ENCODE data around the gene APOE. TPM values are rescaled to one million over a fixed set of nuclear protein-coding genes. Genes with fewer than 3 reads are reported as not detected.

APOE gene
- total and polyA plus RNA-seq, 2 donors (not counting 3 experiments of a cell fraction or from before 2014, with no cell fraction given) = 3.3 to 6.2 TPM

GRCh38 chr19:44948763-44949374 is 43.3 kb downstream of the APOE start:
- no peak overlapping the region for H3K9ac ChIP-seq (replicated peaks; ENCODE audit: extremely low read depth, insufficient read depth, low read length)
- ChIA-PET POLR2A (no interaction called here), CTCF (interaction anchor here (1.2 to 1.4 kb wide), 2 partner anchors 46 to 378 kb away, joined by 3 to 5 read pairs; no protein-coding TSS in a partner anchor)
- intact Hi-C loops (cut with micrococcal nuclease) = no loop called here
- BruUV-seq (replicated peaks) = no TSS peak
- no peaks in the 10 kb centered on the region for H4K20me1 ChIP-seq (replicated peaks; ENCODE audit: control insufficient read depth, extremely low read depth, insufficient read depth, low read length)
- no peaks in the 10 kb centered on the region for H3K79me2 ChIP-seq (ENCODE audit: control insufficient read depth, insufficient read depth, low read length)
- H3K36me3 ChIP-seq (ENCODE audit: control insufficient read depth in 2 of 2, extremely low read depth in 1 of 2, insufficient read depth in 2 of 2, low read length in 2 of 2) = no peaks in the 10 kb centered on the region
- H3K27ac ChIP-seq (ENCODE audit: insufficient read depth, low read depth, low read length) = no peak overlapping the region
- dilution Hi-C loops (cut with MboI; ENCODE audit: extremely low pct_ligation_motif_present, low sequenced_read_pairs) = no loop called here
- no peak overlapping the region for H3K4me3 ChIP-seq (replicated peaks in 1 of 3; ENCODE audit: insufficient read depth in 1 of 3, low read depth in 1 of 3, low read length in 3 of 3)
- H3K4me1 ChIP-seq (ENCODE audit: control insufficient read depth, extremely low read depth, insufficient read depth, low read length) = no peaks in the 10 kb centered on the region
- H3K9me3 ChIP-seq (replicated peaks; ENCODE audit: control insufficient read depth, insufficient read depth, low read length) = no peaks in the 10 kb centered on the region
- no peak overlapping the region for H2AFZ ChIP-seq (ENCODE audit: low read depth, low read length)
- FAIRE-seq (no peak), DNase-seq (ENCODE audit: low read depth, low spot score) (no peak)
- no peaks in the 10 kb centered on the region for H3K27me3 ChIP-seq (ENCODE audit: control insufficient read depth in 2 of 2, insufficient read depth in 2 of 2, low read length in 2 of 2)
- H3K4me2 ChIP-seq (ENCODE audit: insufficient read depth, low read length) = no peak overlapping the region
- TF ChIP-seq MYC (IDR thresholded peaks at IDR 0.05; ENCODE audit: low read depth, low read length) (no peak), JUN (IDR thresholded peaks at IDR 0.05; ENCODE audit: borderline replicate concordance, insufficient read depth, insufficient read length, low read depth) (no peak)
- H3K9me1 ChIP-seq (replicated peaks; ENCODE audit: control insufficient read depth, extremely low read depth, insufficient read depth, low read length) = no peaks in the 10 kb centered on the region

- DNase-seq (ENCODE audit: low read depth, low spot score) = no peak
- Histone ChIP-seq H3K9me3 (replicated peaks; ENCODE audit: control insufficient read depth, insufficient read depth, low read length) (no peaks in the 10 kb centered on the region), H3K79me2 (ENCODE audit: control insufficient read depth, insufficient read depth, low read length) (no peaks in the 10 kb centered on the region), H3K27ac (ENCODE audit: insufficient read depth, low read depth, low read length) (no peak overlapping the region), H3K4me3 (replicated peaks in 1 of 3; ENCODE audit: insufficient read depth in 1 of 3, low read depth in 1 of 3, low read length in 3 of 3) (no peak overlapping the region), H3K4me2 (ENCODE audit: insufficient read depth, low read length) (no peak overlapping the region), H3K4me1 (ENCODE audit: control insufficient read depth, extremely low read depth, insufficient read depth, low read length) (peaks cover 4% of the 10 kb centered on the region), H3K9ac (replicated peaks; ENCODE audit: extremely low read depth, insufficient read depth, low read length) (no peak overlapping the region), H3K27me3 (ENCODE audit: control insufficient read depth in 2 of 2, insufficient read depth in 2 of 2, low read length in 2 of 2) (no peaks in the 10 kb centered on the region), H3K36me3 (ENCODE audit: control insufficient read depth in 2 of 2, extremely low read depth in 1 of 2, insufficient read depth in 2 of 2, low read length in 2 of 2) (no peaks in the 10 kb centered on the region), H4K20me1 (replicated peaks; ENCODE audit: control insufficient read depth, extremely low read depth, insufficient read depth, low read length) (no peaks in the 10 kb centered on the region), H2AFZ (ENCODE audit: low read depth, low read length) (no peak overlapping the region), H3K9me1 (replicated peaks; ENCODE audit: control insufficient read depth, extremely low read depth, insufficient read depth, low read length) (no peaks in the 10 kb centered on the region)
- POLR2A ChIA-PET = no interaction called here
- BruUV-seq (replicated peaks) = no TSS peak
- no peak for FAIRE-seq
- intact Hi-C loops (cut with micrococcal nuclease) (no loop called here), dilution Hi-C loops (cut with MboI; ENCODE audit: extremely low pct_ligation_motif_present, low sequenced_read_pairs) (no loop called here)
- TF ChIP-seq EZH2 (IDR thresholded peaks at IDR 0.05; ENCODE audit: borderline replicate concordance, low read depth, low read length, severe bottlenecking) = no peak
- no peak for TF ChIP-seq JUN (IDR thresholded peaks at IDR 0.05; ENCODE audit: borderline replicate concordance, insufficient read depth, insufficient read length, low read depth)
- TF ChIP-seq GATA2 (IDR thresholded peaks at IDR 0.05; ENCODE audit: insufficient read depth, insufficient read length, low read depth, low read length) = no peak
- TF ChIP-seq CTCF (IDR thresholded peaks at IDR 0.05; ENCODE audit: extremely low read depth in 1 of 2, insufficient read depth in 1 of 2, low read depth in 1 of 2, low read length in 2 of 2) = no peak
- TF ChIP-seq MAX (IDR thresholded peaks at IDR 0.05; ENCODE audit: insufficient read depth, insufficient read length) = no peak
- TF ChIP-seq POLR2AphosphoS5 (IDR thresholded peaks at IDR 0.05; ENCODE audit: insufficient read depth, low read depth, low read length) = no peak
- TF ChIP-seq FOS (IDR thresholded peaks at IDR 0.05; ENCODE audit: borderline replicate concordance, insufficient read depth, low read length) = no peak
- TF ChIP-seq POLR2A (IDR thresholded peaks at IDR 0.05; ENCODE audit: low read depth, low read length) = no peak
- no peak for TF ChIP-seq MYC (IDR thresholded peaks at IDR 0.05; ENCODE audit: low read depth, low read length)
- CTCF ChIA-PET = interaction anchor here (1.2 to 1.4 kb wide), 2 partner anchors 47 to 379 kb away, joined by 3 to 5 read pairs; no protein-coding TSS in a partner anchor
Measured at GRCh38 chr19:44949550-44949949, 44.0 kb downstream of the APOE start.

Data from endothelial cell of umbilical vein (primary cell).